H4 (cell line): ENCODE measurements around the gene CLDN5. TPM values are rescaled to one million over a fixed set of nuclear protein-coding genes. Genes with fewer than 3 reads are reported as not detected.
"Not testable (repeated sequence)": the region's sequence is repeated elsewhere in the genome, so short reads cannot be mapped to it uniquely, and the experiment has no call there.

Experiments used
- DNase-seq: peaks from one replicate; pipeline ENCODE4 v3.0.0-alpha.2; 2015; ENCODE audit warnings: low spot score
- total RNA-seq: library from RNA; depleted of rRNA; stranded (reverse); fragments of >200 nt; shearing (Covaris generic); gene quantifications from 2 replicates; pipeline ENCODE4 v1.2.3, GENCODE V29; 2014

The CLDN5 gene
- total RNA-seq, 1 experiment from 2014 or later: not detected

GRCh38 chr22:19548427-19548826 is 24.2 kb upstream of the CLDN5 start:
- not testable (repeated sequence) for DNase-seq

GRCh38 chr22:19547620-19548019 is 23.4 kb upstream of the CLDN5 start:
- DNase-seq: no peak

GRCh38 chr22:19546680-19547079 is 22.5 kb upstream of the CLDN5 start:
- no peak for DNase-seq

GRCh38 chr22:19545935-19546207 is 21.7 kb upstream of the CLDN5 start:
- no peak for DNase-seq

DNA sequence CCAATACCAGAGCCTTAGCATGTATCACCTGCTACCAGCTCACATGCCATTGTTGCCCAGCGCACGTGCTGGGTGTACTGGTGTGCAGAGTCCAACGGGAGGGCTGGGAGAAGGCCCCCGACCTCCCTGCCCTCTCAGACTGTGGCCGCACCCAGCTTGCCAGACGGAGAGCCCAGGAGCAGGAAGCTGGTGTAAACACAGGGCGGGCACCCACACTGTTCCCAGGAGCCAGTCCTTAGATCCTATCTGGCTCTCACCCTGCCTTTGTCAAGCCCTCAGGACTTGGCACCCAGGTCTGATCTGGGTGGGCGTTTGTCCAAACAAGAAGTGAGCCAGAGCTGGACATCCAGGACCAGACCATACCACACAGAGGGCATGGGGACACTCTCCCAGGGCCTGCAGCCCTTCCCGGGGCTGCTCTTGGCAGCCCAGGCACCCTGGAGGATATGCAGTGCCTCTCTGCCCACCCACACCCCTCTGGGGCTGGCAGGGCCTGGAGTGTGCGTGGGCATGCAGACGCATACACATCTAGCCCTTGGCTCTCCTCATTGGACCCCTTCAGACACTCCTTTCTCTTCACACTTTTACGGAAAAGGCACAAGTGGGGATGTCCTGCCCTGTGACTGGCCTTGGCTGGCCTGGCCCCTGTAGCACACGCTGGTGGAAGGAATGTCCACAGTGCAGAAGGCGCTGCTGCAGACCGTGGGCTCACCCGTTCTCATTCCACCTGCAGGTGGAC is 19.9 kb upstream of the CLDN5 start:
- no peak for DNase-seq

GRCh38 chr22:19540394-19540793 is 16.2 kb upstream of the CLDN5 start:
- DNase-seq: no peak

DNA sequence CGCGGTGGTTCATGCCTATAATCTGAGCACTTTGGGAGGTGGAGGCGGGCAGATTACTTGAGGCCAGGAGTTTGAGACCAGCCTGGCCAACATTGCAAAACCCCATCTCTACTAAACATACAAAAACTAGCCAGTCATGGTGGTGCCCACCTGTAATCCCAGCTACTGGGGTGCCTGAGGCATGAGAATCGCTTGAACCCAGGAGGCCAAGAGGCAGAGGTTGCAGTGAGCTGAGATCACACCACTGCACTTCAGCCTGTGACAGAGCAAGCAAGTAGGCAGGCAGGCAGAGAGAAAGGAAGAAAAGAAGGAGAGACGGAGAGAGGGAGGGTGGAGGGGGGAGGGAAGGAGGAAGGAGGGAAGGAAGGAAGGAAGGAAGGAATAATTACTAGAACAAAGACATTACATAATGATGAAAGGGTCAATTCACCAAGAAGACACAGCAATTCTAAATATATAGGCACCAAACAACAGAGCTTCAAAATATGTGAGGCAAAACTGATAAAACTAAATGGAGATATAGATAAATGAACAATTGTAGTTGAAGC is 13.8 kb upstream of the CLDN5 start:
- no peak for DNase-seq

GRCh38 chr22:19536564-19536963 is 12.4 kb upstream of the CLDN5 start:
- no peak for DNase-seq

- DNase-seq: no peak
These were observed 10.8 kb upstream of the CLDN5 start for GRCh38 chr22:19535001-19535400.

GRCh38 chr22:19533857-19534256 is 9.6 kb upstream of the CLDN5 start:
- DNase-seq: no peak

DNA sequence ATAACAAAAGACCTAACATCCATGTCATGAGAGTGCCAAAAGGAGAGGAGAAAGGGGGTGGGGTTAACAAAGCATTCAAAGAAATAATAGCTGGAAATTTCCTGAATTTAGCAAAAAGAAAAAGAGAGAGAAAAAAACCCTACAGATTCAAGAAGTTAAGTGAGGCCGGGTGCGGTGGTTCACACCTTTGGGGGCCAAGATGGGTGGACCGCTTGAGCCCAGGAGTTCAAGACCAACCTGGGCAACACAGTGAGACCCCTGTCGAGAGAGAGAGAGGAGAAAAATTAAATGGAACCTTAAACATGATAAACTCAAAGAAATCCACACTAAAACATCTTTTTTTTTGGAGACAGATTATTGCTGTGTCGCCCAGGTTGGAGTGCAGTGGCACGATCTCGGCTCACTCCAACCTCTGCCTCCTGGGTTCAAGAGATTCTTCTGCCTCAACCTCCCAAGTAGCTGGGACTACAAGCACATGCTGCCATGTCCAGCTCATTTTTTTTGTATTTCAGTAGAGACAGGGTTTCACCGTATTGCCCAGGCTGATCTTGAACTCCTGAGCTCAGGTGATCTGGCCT is 8.9 kb upstream of the CLDN5 start:
- DNase-seq: no peak

DNA sequence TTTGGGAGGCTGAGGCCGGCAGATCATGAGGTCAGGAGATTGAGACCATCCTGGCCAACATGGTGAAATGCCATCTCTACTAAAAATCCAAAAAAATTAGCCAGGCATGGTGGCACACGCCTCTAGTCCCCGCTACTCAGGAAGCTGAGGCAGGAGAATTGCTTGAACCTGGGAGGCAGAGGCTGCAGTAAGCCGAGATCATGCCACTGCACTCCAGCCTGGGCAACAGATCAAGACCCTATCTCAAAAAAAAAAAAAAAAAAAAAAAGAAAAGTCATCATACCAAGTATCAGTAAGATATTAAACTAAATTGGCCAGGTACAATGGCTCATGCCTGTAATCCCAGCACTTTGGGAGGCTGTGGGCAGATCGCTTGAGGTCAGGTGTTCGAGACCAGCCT is 7.1 kb upstream of the CLDN5 start:
- DNase-seq: not testable (repeated sequence)

DNA sequence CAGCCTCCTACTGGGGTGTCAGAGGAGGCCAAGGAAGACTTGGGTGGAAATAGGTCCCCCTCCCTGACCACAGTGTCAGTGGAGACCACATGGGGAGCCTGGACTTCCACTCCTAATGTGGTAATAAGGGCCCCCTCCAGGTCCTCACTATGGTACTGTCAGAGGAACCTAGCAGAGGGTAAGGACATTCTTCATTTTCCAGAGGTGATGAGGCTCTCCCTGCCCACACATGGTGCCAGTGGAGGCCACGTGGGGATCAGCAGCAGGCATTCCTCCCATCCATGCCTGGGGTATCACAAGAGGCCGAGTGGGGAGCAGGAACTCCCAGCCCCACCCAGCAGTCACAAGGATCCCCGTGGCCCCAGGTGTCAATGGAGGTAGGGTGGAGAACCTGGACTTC is 6.5 kb upstream of the CLDN5 start:
- DNase-seq: no peak

DNA sequence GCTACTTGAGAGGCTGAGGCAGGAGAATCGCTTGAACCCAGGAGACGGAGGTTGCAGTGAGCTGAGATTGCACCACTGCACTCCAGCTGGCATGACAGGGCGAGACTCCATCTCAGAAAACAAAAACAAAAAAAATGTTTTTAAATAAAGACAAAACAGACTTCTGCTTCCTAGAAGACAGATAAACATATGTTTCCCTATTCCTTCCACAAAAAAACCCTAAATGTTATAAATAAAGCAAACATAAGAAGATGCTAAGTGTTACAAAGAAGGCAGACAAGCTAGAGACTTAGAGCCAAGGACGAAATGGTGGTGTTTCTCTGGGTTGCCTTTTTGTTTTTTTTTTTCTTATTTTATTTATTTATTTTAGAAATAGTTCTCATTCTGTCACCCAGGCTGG is 5.6 kb upstream of the CLDN5 start:
- no peak for DNase-seq

- peak; percentile 19 for DNase-seq
These were observed 3.7 kb upstream of the CLDN5 start for GRCh38 chr22:19527861-19528417.

DNA sequence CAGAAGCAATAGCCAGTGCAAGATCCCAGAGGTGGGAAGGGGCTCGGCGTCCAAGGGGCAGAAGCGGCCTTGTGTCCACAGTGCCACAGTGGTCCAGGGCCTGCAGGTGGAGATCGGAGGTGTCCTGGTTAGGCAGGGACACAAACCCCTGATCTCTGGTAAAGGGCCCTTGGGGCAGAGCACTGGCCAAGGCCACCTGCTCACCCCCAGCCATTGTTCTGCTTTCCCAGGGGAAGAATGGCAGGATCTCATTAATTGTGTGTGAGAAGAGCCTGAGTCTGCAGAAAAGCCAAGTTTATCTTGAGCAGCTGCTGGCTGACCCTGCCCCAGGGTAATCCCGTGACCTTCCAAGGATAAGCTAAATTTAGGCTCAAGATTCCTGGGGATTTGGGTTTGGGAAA is 3.1 kb upstream of the CLDN5 start:
- no peak for DNase-seq

DNA sequence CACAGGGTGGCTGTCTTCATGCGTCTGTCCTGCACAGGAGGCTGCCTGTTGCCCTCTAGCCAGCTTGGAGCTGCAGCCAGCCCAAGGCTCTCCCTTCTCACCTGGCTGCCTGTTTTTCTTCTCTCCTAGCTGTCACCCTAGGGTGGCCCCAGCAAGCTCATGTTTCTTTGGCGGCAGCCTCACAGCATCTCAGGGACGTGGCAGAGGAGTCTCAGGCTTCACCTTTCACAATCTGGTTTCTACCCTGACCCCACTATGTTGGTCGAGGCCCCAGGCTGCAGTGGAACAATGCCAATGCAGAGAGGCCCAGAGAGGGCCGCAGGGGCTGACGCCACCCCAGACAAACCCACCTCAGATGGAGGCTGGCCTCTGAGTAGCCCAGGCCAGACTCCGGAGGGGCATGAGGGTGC is 2.5 kb upstream of the CLDN5 start:
- DNase-seq: no peak

DNA sequence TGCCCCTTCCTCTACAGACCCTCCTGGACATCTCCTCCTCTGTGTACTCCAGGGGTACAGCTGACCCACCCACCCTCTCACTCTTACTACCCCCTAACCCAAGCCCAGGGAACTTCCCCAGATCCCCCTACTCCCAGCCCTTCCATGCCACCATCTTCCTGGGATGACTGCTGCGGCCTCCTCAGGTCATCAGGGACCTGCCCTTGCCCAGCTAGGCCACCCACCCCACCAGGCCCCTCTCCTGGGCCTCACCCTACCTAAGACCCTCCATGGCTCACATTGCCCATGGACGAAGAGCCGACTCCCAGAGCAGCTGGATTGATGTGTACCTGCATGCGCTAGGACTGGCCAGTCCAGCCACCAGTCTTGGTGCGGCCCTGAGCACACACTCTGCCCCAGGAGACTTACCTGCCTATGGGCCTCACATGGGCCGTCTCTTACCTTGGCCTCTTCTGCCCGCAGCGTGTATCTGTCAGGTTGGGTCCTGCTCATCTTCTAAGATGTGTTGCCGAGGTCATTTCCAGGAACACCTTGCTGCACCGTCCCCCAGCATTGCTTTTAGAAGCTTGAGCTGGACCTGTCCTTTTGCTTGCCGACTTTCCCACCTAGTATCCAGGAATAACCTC is 2.0 kb upstream of the CLDN5 start:
- DNase-seq: no peak

DNA sequence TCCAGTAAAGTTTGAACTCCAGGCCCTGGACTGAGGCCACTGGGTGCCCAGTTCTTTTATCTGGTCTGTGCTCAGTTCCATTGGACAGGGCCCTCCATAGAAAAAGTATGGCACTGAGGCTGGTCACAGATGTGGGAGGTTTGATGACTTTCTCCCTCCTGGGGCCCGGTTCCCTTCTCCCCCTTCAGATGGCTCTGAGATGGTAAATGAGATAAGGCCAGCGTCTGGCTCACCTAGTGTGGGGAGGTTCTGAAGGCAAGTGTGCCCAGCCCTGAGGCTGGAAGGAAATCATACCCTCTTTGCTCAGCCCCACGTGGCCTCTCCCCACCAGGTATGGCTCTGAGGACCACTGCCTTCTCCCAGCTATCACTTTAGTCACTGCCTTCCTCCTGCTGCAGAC is 1.5 kb upstream of the CLDN5 start:
- no peak for DNase-seq

GRCh38 chr22:19525116-19525660 is 978 bp upstream of the CLDN5 start:
- DNase-seq: no peak

GRCh38 chr22:19523240-19524169 is 705 bp downstream of the CLDN5 start:
- no peak for DNase-seq

DNA sequence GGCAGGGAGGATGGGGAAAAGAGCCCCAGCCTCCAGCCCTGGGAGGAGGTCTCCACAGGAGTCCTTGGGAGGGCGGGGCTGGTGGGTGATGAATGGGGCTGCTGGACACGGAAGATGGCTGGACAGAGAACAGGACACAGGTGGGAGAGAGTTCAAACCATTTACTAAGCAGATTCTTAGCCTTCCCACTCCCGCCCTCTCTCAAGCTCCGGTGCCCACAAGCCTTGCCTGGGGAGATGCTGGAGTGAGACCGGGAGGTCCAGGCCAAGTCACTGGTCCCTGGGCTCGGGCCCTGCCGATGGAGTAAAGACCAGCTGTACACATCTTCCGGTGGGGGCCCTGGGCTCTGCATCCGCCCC is 1.4 kb downstream of the CLDN5 start:
- DNase-seq: no peak
